HCT116 (cell line): ENCODE measurements around the gene SP4. TPM values are rescaled to one million over a fixed set of nuclear protein-coding genes. Genes with fewer than 3 reads are reported as not detected.

Experiments
- ATAC-seq: fragments of 200-7000 bp; cut with Tn5 transposase; 2 replicates; pipeline ENCODE4 v1.9.1; 2020; ENCODE audit warnings: mild to moderate bottlenecking, moderate library complexity
- BruUV-seq: library from RNA; stranded (reverse); fragments of 400-500 nt; replicated peaks from 2 replicates; lab custom pipeline; 2021; lab: Mats Ljungman, UMichigan
- CTCF ChIA-PET: fragments of 300-600 bp; sonication (Branson Sonifier 250); formaldehyde crosslinking; loops from one replicate; lab custom pipeline; 2021; ENCODE audit warnings: antibody characterized with exemption; lab: Charles Lee
- POLR2A ChIA-PET: fragments of 300-600, 350-600 bp; sonication (Branson Sonifier 250); formaldehyde crosslinking; loops from one replicate; lab custom pipeline; 2021; ENCODE audit warnings: antibody characterized with exemption; lab: Charles Lee
- RAD21 ChIA-PET, 2 experiments: fragments of 300-600 bp; sonication (Branson Sonifier 250); formaldehyde crosslinking; loops; one replicate each; lab custom pipeline; 2023; ENCODE audit warnings: low total read pairs in 2 of 2; ENCODE audit not compliant: uncharacterized antibody in 2 of 2, unreplicated experiment in 2 of 2, low non-redundant PET in 1 of 2; lab: Charles Lee
- DNase-seq: peaks from one replicate; pipeline ENCODE4 v3.0.0-alpha.2; 2010; ENCODE audit warnings: low read depth, low spot score
- H2AFZ ChIP-seq: fragments of 200-600 bp; shearing (Covaris generic), sonication (generic); 2 replicates; pipeline ENCODE4 v1.6.1; 2017; ENCODE audit warnings: low read depth, mixed run types, mixed read lengths, antibody characterized with exemption, low read length; ENCODE audit not compliant: poor library complexity, severe bottlenecking
- H3K27ac ChIP-seq: 2 replicates; pipeline ENCODE4 v1.5.1; 2012; ENCODE audit warnings: low read depth, low read length
- H3K27me3 ChIP-seq: fragments of 200-600 bp; sonication (generic); 2 replicates; pipeline ENCODE4 v1.6.1; 2016; ENCODE audit warnings: mixed run types, low read length, mixed read lengths; ENCODE audit not compliant: insufficient read depth
- H3K36me3 ChIP-seq, 2 experiments: fragments of 200-500 bp in 1 of 2; fragments of 200-600 bp in 1 of 2; sonication (Bioruptor generic) in 1 of 2; sonication (generic) in 1 of 2; 2 replicates each; pipeline versions ENCODE4 v1.5.1 to v1.6.1; 2014 to 2016; ENCODE audit warnings: low read length in 2 of 2, inconsistent platforms in 1 of 2, mixed read lengths in 1 of 2, mixed run types in 1 of 2; ENCODE audit not compliant: insufficient read depth in 2 of 2, control insufficient read depth in 1 of 2
- H3K4me1 ChIP-seq, 2 experiments: fragments of 200-600 bp in 1 of 2; sonication (generic) in 1 of 2; 2 replicates each; pipeline versions ENCODE4 v1.5.1 to v1.6.1; 2012 to 2017; ENCODE audit warnings: low read length in 2 of 2, inconsistent platforms in 1 of 2, mild to moderate bottlenecking in 1 of 2, mixed read lengths in 1 of 2, mixed run types in 1 of 2, moderate library complexity in 1 of 2; ENCODE audit not compliant: insufficient read depth in 2 of 2, control insufficient read depth in 1 of 2
- H3K4me2 ChIP-seq: fragments of 200-600 bp; sonication (generic); 2 replicates; pipeline ENCODE4 v1.6.1; 2017; ENCODE audit warnings: mixed run types, low read length, mixed read lengths
- H3K4me3 ChIP-seq, 2 experiments: fragments of 200-600 bp in 1 of 2; sonication (generic) in 1 of 2; replicated peaks in 1 of 2; 2 replicates each; pipeline ENCODE4 v1.5.1; 2011 to 2016; ENCODE audit warnings: low read length in 2 of 2, control low read depth in 1 of 2, low read depth in 1 of 2, mild to moderate bottlenecking in 1 of 2, mixed read lengths in 1 of 2, mixed run types in 1 of 2
- H3K79me2 ChIP-seq: fragments of 200-600 bp; sonication (generic); 2 replicates; pipeline ENCODE4 v1.6.1; 2017; ENCODE audit warnings: mild to moderate bottlenecking, mixed run types, low read length, moderate library complexity, mixed read lengths; ENCODE audit not compliant: insufficient read depth
- H3K9ac ChIP-seq: fragments of 200-600 bp; sonication (generic); 2 replicates; pipeline ENCODE4 v1.6.1; 2016; ENCODE audit warnings: low read length, mixed read lengths
- H3K9me2 ChIP-seq: fragments of 200-600 bp; sonication (generic), shearing (Covaris generic); 2 replicates; pipeline ENCODE4 v1.6.1; 2017; ENCODE audit warnings: mixed run types, mild to moderate bottlenecking, moderate library complexity; ENCODE audit not compliant: insufficient read depth
- H3K9me3 ChIP-seq, 2 experiments: fragments of 200-500 bp in 1 of 2; fragments of 200-600 bp in 1 of 2; sonication (Bioruptor generic) in 1 of 2; sonication (generic) in 1 of 2; 2 replicates each; pipeline ENCODE4 v1.6.1; 2014 to 2017; ENCODE audit warnings: low read length in 2 of 2, mixed read lengths in 2 of 2, inconsistent platforms in 1 of 2, low read depth in 1 of 2, mild to moderate bottlenecking in 1 of 2, mixed run types in 1 of 2, moderate library complexity in 1 of 2; ENCODE audit not compliant: control insufficient read depth in 1 of 2, insufficient read depth in 1 of 2
- H4K20me1 ChIP-seq: fragments of 200-600 bp; sonication (generic), shearing (Covaris generic); 2 replicates; pipeline ENCODE4 v1.6.1; 2017; ENCODE audit warnings: mixed run types, mild to moderate bottlenecking, moderate library complexity; ENCODE audit not compliant: insufficient read depth
- EZH2 ChIP-seq: fragments of 200-600 bp; sonication (generic); IDR thresholded peaks from 2 replicates; pipeline ENCODE4 v1.6.1; 2017; ENCODE audit warnings: antibody characterized with exemption, mixed run types
- JUND ChIP-seq: IDR thresholded peaks from 2 replicates; pipeline ENCODE4 v1.6.1; 2012
- SIN3A ChIP-seq: IDR thresholded peaks from 2 replicates; pipeline ENCODE4 v1.6.1; 2012; ENCODE audit warnings: low read depth
- TCF7L2 ChIP-seq: IDR thresholded peaks from 2 replicates; pipeline ENCODE4 v1.7.0; 2011; ENCODE audit warnings: borderline replicate concordance, inconsistent platforms; ENCODE audit not compliant: insufficient read depth, insufficient read length; ENCODE audit errors: extremely low read depth
- YY1 ChIP-seq: IDR thresholded peaks from 2 replicates; pipeline ENCODE4 v1.6.1; 2011; ENCODE audit warnings: low read length, low read depth, moderate library complexity, mild to moderate bottlenecking; ENCODE audit not compliant: insufficient replicate concordance; ENCODE audit errors: extremely low read depth
- ZFX ChIP-seq: fragments of 450-650 bp; IDR thresholded peaks from 2 replicates; pipeline ENCODE4 v1.6.1; 2017
- intact Hi-C: fragments of 100-400 bp; cut with micrococcal nuclease; formaldehyde crosslinking; loops from 2 replicates; pipeline ENCODE4 v1.10.0; 2022
- total RNA-seq: library from RNA; stranded (reverse); gene quantifications from one replicate; pipeline ENCODE4 v1.2.1, GENCODE V29; 2021; ENCODE audit not compliant: unreplicated experiment
- TF ChIP-seq, protein P1 (sequence below), 3 experiments: fragments of 200-600 bp in 1 of 3; sonication (generic) in 1 of 3; IDR thresholded peaks in 2 of 3; conservative IDR thresholded peaks in 1 of 3; 2 replicates each; pipeline ENCODE4 v1.5.1; 2012 to 2017; ENCODE audit warnings: low read depth in 2 of 3, low read length in 2 of 3, antibody characterized with exemption in 1 of 3, borderline replicate concordance in 1 of 3, control low read depth in 1 of 3, mild to moderate bottlenecking in 1 of 3, mixed read lengths in 1 of 3, mixed run types in 1 of 3, moderate library complexity in 1 of 3; ENCODE audit not compliant: insufficient read depth in 1 of 3
- TF ChIP-seq, protein P2 (sequence below): IDR thresholded peaks from 2 replicates; pipeline ENCODE4 v1.6.1; 2011; ENCODE audit warnings: mild to moderate bottlenecking, low read length, moderate library complexity; ENCODE audit not compliant: insufficient replicate concordance; ENCODE audit errors: extremely low read depth

SP4 gene
- total RNA-seq, 1 experiment from 2014 or later: 7.6 TPM

DNA sequence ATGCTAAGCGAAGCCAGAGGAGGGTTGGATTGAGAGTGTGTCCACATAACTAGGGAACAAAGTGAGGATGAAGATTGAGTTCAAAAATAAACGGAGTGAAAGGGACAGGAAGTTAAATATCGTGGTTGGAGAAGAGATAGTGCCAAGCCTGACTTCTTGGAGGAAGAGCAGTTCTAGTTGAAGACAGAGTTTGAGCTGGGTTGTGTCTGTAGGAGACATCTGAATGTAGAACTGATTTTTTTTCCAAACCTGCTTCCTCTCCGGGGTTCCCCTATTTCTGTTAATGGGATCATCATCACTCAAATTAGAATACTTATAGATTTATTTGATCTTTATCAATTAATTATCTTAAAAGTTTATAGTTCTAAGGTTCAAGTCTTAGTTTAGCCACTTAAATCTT is 35.6 kb downstream of the SP4 start:
- no peaks in the 10 kb centered on the region for H3K9me3 ChIP-seq
- TF ChIP-seq, protein P1, sequence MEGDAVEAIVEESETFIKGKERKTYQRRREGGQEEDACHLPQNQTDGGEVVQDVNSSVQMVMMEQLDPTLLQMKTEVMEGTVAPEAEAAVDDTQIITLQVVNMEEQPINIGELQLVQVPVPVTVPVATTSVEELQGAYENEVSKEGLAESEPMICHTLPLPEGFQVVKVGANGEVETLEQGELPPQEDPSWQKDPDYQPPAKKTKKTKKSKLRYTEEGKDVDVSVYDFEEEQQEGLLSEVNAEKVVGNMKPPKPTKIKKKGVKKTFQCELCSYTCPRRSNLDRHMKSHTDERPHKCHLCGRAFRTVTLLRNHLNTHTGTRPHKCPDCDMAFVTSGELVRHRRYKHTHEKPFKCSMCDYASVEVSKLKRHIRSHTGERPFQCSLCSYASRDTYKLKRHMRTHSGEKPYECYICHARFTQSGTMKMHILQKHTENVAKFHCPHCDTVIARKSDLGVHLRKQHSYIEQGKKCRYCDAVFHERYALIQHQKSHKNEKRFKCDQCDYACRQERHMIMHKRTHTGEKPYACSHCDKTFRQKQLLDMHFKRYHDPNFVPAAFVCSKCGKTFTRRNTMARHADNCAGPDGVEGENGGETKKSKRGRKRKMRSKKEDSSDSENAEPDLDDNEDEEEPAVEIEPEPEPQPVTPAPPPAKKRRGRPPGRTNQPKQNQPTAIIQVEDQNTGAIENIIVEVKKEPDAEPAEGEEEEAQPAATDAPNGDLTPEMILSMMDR (IDR thresholded peaks at IDR 0.05 in 2 of 3, conservative IDR thresholded peaks at IDR 0.05 in 1 of 3; ENCODE audit: borderline replicate concordance in 1 of 3, insufficient read depth in 1 of 3, low read depth in 2 of 3, low read length in 2 of 3): no peak
- no peak for TF ChIP-seq TCF7L2
- TF ChIP-seq, protein P2, sequence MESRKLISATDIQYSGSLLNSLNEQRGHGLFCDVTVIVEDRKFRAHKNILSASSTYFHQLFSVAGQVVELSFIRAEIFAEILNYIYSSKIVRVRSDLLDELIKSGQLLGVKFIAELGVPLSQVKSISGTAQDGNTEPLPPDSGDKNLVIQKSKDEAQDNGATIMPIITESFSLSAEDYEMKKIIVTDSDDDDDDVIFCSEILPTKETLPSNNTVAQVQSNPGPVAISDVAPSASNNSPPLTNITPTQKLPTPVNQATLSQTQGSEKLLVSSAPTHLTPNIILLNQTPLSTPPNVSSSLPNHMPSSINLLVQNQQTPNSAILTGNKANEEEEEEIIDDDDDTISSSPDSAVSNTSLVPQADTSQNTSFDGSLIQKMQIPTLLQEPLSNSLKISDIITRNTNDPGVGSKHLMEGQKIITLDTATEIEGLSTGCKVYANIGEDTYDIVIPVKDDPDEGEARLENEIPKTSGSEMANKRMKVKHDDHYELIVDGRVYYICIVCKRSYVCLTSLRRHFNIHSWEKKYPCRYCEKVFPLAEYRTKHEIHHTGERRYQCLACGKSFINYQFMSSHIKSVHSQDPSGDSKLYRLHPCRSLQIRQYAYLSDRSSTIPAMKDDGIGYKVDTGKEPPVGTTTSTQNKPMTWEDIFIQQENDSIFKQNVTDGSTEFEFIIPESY: no peak
- no peak for TF ChIP-seq YY1
- TF ChIP-seq SIN3A: no peak
- TF ChIP-seq JUND: no peak
- TF ChIP-seq ZFX: no peak
- TF ChIP-seq EZH2: no peak
- BruUV-seq: no TSS peak
- DNase-seq (no peak), ATAC-seq (no peak)
- H3K4me2 ChIP-seq: no peak overlapping the region
- no peak overlapping the region for H3K9ac ChIP-seq
- no peaks in the 10 kb centered on the region for H3K27me3 ChIP-seq
- RAD21 ChIA-PET: no interaction called here
- no peaks in the 10 kb centered on the region for H3K36me3 ChIP-seq
- no peaks in the 10 kb centered on the region for H3K4me1 ChIP-seq
- POLR2A ChIA-PET: no interaction called here
- no peak overlapping the region for H2AFZ ChIP-seq
- no peak overlapping the region for H3K4me3 ChIP-seq
- no peaks in the 10 kb centered on the region for H3K9me2 ChIP-seq
- intact Hi-C loops: no loop called here
- CTCF ChIA-PET: no interaction called here
- no peak overlapping the region for H3K27ac ChIP-seq
- no peaks in the 10 kb centered on the region for H4K20me1 ChIP-seq
- no peaks in the 10 kb centered on the region for H3K79me2 ChIP-seq
